H9 (cell line): ENCODE measurements around the gene BIN1. TPM values are rescaled to one million over a fixed set of nuclear protein-coding genes. Genes with fewer than 3 reads are reported as not detected.

ENCODE experiments used
- DNase-seq: peaks from one replicate; pipeline ENCODE4 v3.0.0-alpha.2; 2017
- H2AFZ ChIP-seq: one replicate; pipeline ENCODE4 v1.6.1; 2013; ENCODE audit warnings: mild to moderate bottlenecking, low read length, control low read depth, moderate library complexity
- H2AK5ac ChIP-seq: 2 replicates; pipeline ENCODE4 v1.6.1; 2013; ENCODE audit warnings: low read length, control low read depth, mixed read lengths; ENCODE audit not compliant: insufficient read length
- H2BK120ac ChIP-seq: one replicate; pipeline ENCODE4 v1.6.1; 2013; ENCODE audit warnings: low read depth, mild to moderate bottlenecking, low read length, control low read depth, inconsistent platforms; ENCODE audit not compliant: poor library complexity, severe bottlenecking
- H2BK12ac ChIP-seq: 2 replicates; pipeline ENCODE4 v1.6.1; 2013; ENCODE audit warnings: low read length, control low read depth, mixed read lengths, low read depth; ENCODE audit not compliant: insufficient read length
- H2BK15ac ChIP-seq: 2 replicates; pipeline ENCODE4 v1.6.1; 2013; ENCODE audit warnings: low read depth, low read length, control low read depth
- H2BK20ac ChIP-seq: one replicate; pipeline ENCODE4 v1.6.1; 2013; ENCODE audit warnings: low read depth, mild to moderate bottlenecking, low read length, control low read depth, inconsistent platforms; ENCODE audit not compliant: poor library complexity, severe bottlenecking
- H2BK5ac ChIP-seq: 2 replicates; pipeline ENCODE4 v1.6.1; 2013; ENCODE audit warnings: low read length, control low read depth, mixed read lengths; ENCODE audit not compliant: insufficient read length
- H3K14ac ChIP-seq: 2 replicates; pipeline ENCODE4 v1.6.1; 2013; ENCODE audit warnings: low read length, control low read depth; ENCODE audit not compliant: insufficient read depth
- H3K18ac ChIP-seq: 2 replicates; pipeline ENCODE4 v1.6.1; 2013; ENCODE audit warnings: low read depth, mild to moderate bottlenecking, mixed read lengths, low read length, control low read depth; ENCODE audit not compliant: insufficient read length
- H3K23ac ChIP-seq: 2 replicates; pipeline ENCODE4 v1.6.1; 2013; ENCODE audit warnings: low read length, control low read depth, mixed read lengths, low read depth; ENCODE audit not compliant: insufficient read length
- H3K23me2 ChIP-seq: 2 replicates; pipeline ENCODE4 v1.6.1; 2013; ENCODE audit warnings: low read depth, mild to moderate bottlenecking, mixed read lengths, low read length, control low read depth; ENCODE audit not compliant: insufficient read length, poor library complexity, severe bottlenecking
- H3K27ac ChIP-seq: 2 replicates; pipeline ENCODE4 v1.5.1; 2013; ENCODE audit warnings: low read length, control low read depth, mixed read lengths, low read depth; ENCODE audit not compliant: insufficient read length
- H3K27me3 ChIP-seq: 2 replicates; pipeline ENCODE4 v1.6.1; 2013; ENCODE audit warnings: low read length, control low read depth, inconsistent platforms; ENCODE audit not compliant: insufficient read depth
- H3K4ac ChIP-seq: 2 replicates; pipeline ENCODE4 v1.6.1; 2013; ENCODE audit warnings: low read depth, mild to moderate bottlenecking, control low read depth, inconsistent platforms, low read length, moderate library complexity
- H3K4me1 ChIP-seq: 2 replicates; pipeline ENCODE4 v1.6.1; 2013; ENCODE audit warnings: low read length, control low read depth, inconsistent platforms; ENCODE audit not compliant: insufficient read depth
- H3K4me2 ChIP-seq: 2 replicates; pipeline ENCODE4 v1.6.1; 2013; ENCODE audit warnings: low read length, control low read depth, mixed read lengths; ENCODE audit not compliant: insufficient read length, insufficient read depth
- H3K56ac ChIP-seq: 2 replicates; pipeline ENCODE4 v1.6.1; 2013; ENCODE audit warnings: low read depth, mild to moderate bottlenecking, mixed read lengths, low read length, control low read depth; ENCODE audit not compliant: insufficient read length
- H3K79me1 ChIP-seq: 2 replicates; pipeline ENCODE4 v1.6.1; 2013; ENCODE audit warnings: low read depth, mild to moderate bottlenecking, moderate library complexity, low read length, control low read depth, inconsistent platforms; ENCODE audit not compliant: insufficient read depth, poor library complexity, severe bottlenecking
- H3K79me2 ChIP-seq: 2 replicates; pipeline ENCODE4 v1.6.1; 2013; ENCODE audit warnings: low read length, control low read depth, inconsistent platforms; ENCODE audit not compliant: insufficient read depth
- H3K9ac ChIP-seq: 2 replicates; pipeline ENCODE4 v1.6.1; 2013; ENCODE audit warnings: low read length, control low read depth, mixed read lengths; ENCODE audit not compliant: insufficient read length; ENCODE audit errors: extremely low read depth
- H3K9me3 ChIP-seq: one replicate; pipeline ENCODE4 v1.6.1; 2013; ENCODE audit warnings: low read depth, low read length, inconsistent platforms; ENCODE audit not compliant: control insufficient read depth
- H3T11ph ChIP-seq: one replicate; pipeline ENCODE4 v1.6.1; 2013; ENCODE audit warnings: mild to moderate bottlenecking, low read length, control low read depth, inconsistent platforms
- H4K20me1 ChIP-seq: one replicate; pipeline ENCODE4 v1.6.1; 2013; ENCODE audit not compliant: control insufficient read depth, insufficient read length, insufficient read depth
- H4K5ac ChIP-seq: 2 replicates; pipeline ENCODE4 v1.6.1; 2013; ENCODE audit warnings: low read depth, mild to moderate bottlenecking, mixed read lengths, low read length, control low read depth; ENCODE audit not compliant: insufficient read length
- H4K8ac ChIP-seq: replicated peaks from 2 replicates; pipeline ENCODE4 v1.6.1; 2013; ENCODE audit warnings: low read length, control low read depth, mixed read lengths, low read depth; ENCODE audit not compliant: insufficient read length
- H4K91ac ChIP-seq: 2 replicates; pipeline ENCODE4 v1.6.1; 2013; ENCODE audit warnings: low read depth, mild to moderate bottlenecking, moderate library complexity, mixed read lengths, low read length, control low read depth; ENCODE audit not compliant: insufficient read length
- H3K27ac Mint-ChIP-seq, 3 experiments: 2 replicates in 2 of 3; 3 replicates in 1 of 3; pipeline ENCODE4 v1.8.0; 2020 to 2021; ENCODE audit warnings: mixed read lengths in 3 of 3, mild to moderate bottlenecking in 1 of 3, moderate library complexity in 1 of 3
- H3K27me3 Mint-ChIP-seq: 2 replicates; pipeline ENCODE4 v1.8.0; 2021; ENCODE audit warnings: low read depth, mild to moderate bottlenecking, moderate library complexity, mixed read lengths
- H3K36me3 Mint-ChIP-seq, 3 experiments: 2 replicates in 2 of 3; 3 replicates in 1 of 3; pipeline ENCODE4 v1.8.0; 2020 to 2021; ENCODE audit warnings: low read depth in 3 of 3, mixed read lengths in 3 of 3; ENCODE audit not compliant: insufficient read depth in 1 of 3
- H3K4me1 Mint-ChIP-seq, 2 experiments: 2 replicates each; pipeline ENCODE4 v1.8.0; 2020; ENCODE audit warnings: mixed read lengths in 2 of 2
- H3K4me3 Mint-ChIP-seq, 2 experiments: 2 replicates in 1 of 2; 3 replicates in 1 of 2; pipeline ENCODE4 v1.8.0; 2020 to 2021; ENCODE audit warnings: mild to moderate bottlenecking in 2 of 2, mixed read lengths in 2 of 2, moderate library complexity in 1 of 2
- H3K9me3 Mint-ChIP-seq, 2 experiments: 2 replicates in 1 of 2; 3 replicates in 1 of 2; pipeline ENCODE4 v1.8.0; 2020; ENCODE audit warnings: mild to moderate bottlenecking in 2 of 2, mixed read lengths in 2 of 2, moderate library complexity in 1 of 2
- WGBS: extraction: QIAGEN DNeasy Blood & Tissue Kit; methylation state at CpG from one replicate; pipeline ENCODE4 v1.1.7; 2013; ENCODE audit warnings: missing lambda C conversion rate, low lambda C conversion rate, mixed read lengths; ENCODE audit not compliant: insufficient read length; ENCODE audit errors: extremely low coverage; 5-methylcytosine and 5-hydroxymethylcytosine counted together
- total RNA-seq: library from RNA; stranded (reverse); gene quantifications from 2 replicates; pipeline ENCODE4 v1.2.1, GENCODE V29; 2021
- TF ChIP-seq, protein P1 (sequence below): fragments of 200-600 bp; sonication (generic); conservative IDR thresholded peaks from 3 replicates; pipeline ENCODE4 v1.8.0; 2021; ENCODE audit warnings: antibody characterized with exemption, mild to moderate bottlenecking

BIN1 gene
- total RNA-seq, 1 experiment from 2014 or later = 32.0 TPM

DNA sequence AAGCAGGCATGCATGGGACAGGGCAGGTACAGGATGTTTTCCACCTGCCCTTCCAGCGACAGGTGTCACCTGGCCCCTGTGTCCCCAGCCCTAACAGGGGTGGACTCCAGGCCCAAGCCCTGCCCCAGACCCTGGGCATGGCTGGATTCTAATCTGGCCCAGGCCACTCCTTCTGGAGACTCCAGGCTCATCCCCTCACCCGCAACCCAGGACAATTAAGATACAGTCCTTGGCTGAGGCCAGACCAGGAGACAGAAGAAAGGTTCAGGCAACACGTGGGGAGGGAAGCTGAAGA lies 9.5 kb downstream of the BIN1 start:
- Histone ChIP-seq H3K9me3 (no peaks in the 10 kb centered on the region), H2AK5ac (no peak overlapping the region), H2BK120ac (no peak overlapping the region), H3K4ac (no peak overlapping the region), H3K27me3 (no peaks in the 10 kb centered on the region), H4K8ac (no peak overlapping the region), H3K9ac (no peak overlapping the region), H3K14ac (no peak overlapping the region), H3K4me1 (peaks cover 2% of the 10 kb centered on the region), H3K23me2 (no peaks in the 10 kb centered on the region), H2BK12ac (no peak overlapping the region), H3K27ac (no peak overlapping the region), H4K91ac (no peak overlapping the region), H2AFZ (no peak overlapping the region), H3K23ac (no peak overlapping the region), H2BK20ac (no peak overlapping the region), H4K20me1 (no peaks in the 10 kb centered on the region), H3T11ph (no peak overlapping the region), H3K79me2 (no peaks in the 10 kb centered on the region; the same call in 1 of the 2 replicates), H3K4me2 (no peak overlapping the region), H4K5ac (no peak overlapping the region), H3K56ac (no peak overlapping the region), H3K79me1 (no peaks in the 10 kb centered on the region), H2BK15ac (no peak overlapping the region), H2BK5ac (no peak overlapping the region), H3K18ac (no peak overlapping the region)
- no peak for DNase-seq
- Mint-ChIP-seq H3K36me3 (no peaks in the 10 kb centered on the region; a peak in 1 of 7 replicates), H3K27me3 (no peaks in the 10 kb centered on the region), H3K4me1 (peaks cover 46 to 59% of the 10 kb centered on the region in 2 experiments), H3K9me3 (no peaks in the 10 kb centered on the region), H3K27ac (no peak overlapping the region; a peak in 1 of 7 replicates), H3K4me3 (no peak overlapping the region)
- TF ChIP-seq, protein P1, sequence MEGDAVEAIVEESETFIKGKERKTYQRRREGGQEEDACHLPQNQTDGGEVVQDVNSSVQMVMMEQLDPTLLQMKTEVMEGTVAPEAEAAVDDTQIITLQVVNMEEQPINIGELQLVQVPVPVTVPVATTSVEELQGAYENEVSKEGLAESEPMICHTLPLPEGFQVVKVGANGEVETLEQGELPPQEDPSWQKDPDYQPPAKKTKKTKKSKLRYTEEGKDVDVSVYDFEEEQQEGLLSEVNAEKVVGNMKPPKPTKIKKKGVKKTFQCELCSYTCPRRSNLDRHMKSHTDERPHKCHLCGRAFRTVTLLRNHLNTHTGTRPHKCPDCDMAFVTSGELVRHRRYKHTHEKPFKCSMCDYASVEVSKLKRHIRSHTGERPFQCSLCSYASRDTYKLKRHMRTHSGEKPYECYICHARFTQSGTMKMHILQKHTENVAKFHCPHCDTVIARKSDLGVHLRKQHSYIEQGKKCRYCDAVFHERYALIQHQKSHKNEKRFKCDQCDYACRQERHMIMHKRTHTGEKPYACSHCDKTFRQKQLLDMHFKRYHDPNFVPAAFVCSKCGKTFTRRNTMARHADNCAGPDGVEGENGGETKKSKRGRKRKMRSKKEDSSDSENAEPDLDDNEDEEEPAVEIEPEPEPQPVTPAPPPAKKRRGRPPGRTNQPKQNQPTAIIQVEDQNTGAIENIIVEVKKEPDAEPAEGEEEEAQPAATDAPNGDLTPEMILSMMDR = no peak
- WGBS = no CpG with 5 or more reads among the region's 3 CpGs
